GM18909 (cell line): ENCODE data around the gene CATSPERD.

Experiments used
- ATAC-seq: cut with Tn5 transposase; IDR thresholded peaks from one replicate; pipeline ENCODE4 v1.9.1; 2021; ENCODE audit warnings: mild to moderate bottlenecking; ENCODE audit not compliant: unreplicated experiment, poor library complexity

CATSPERD gene

GRCh38 chr19:5823579-5824281 is 103.3 kb downstream of the CATSPERD start:
- ATAC-seq, result no peak

- ATAC-seq, result no peak
These were observed 104.3 kb downstream of the CATSPERD start for GRCh38 chr19:5824751-5825150.

- ATAC-seq, result no peak
These were observed 104.7 kb downstream of the CATSPERD start for GRCh38 chr19:5825178-5825577.

- no peak for ATAC-seq
These were observed 106.3 kb downstream of the CATSPERD start for GRCh38 chr19:5826531-5827341.

- no peak for ATAC-seq
These were observed 107.0 kb downstream of the CATSPERD start for GRCh38 chr19:5827342-5827890.

- ATAC-seq, result peak; percentile 75
These were observed 107.6 kb downstream of the CATSPERD start for GRCh38 chr19:5827891-5828660.
